ENCODE measurements around the gene PTCH2.

Gene PTCH2

GRCh38 chr1:44829506-44830384 lies 13.3 kb downstream of the PTCH2 start:
- peak in 1 of 2 experiments; percentile 64 for DNase-seq (ENCODE audit: low read depth in 1 of 2, low spot score in 1 of 2)
- H3K27me3 ChIP-seq (ENCODE audit: insufficient read depth, poor library complexity, severe bottlenecking), result no peaks in the 10 kb centered on the region
- no peak overlapping the region for H3K4me3 ChIP-seq (replicated peaks; ENCODE audit: insufficient read depth, low read length)
- TF ChIP-seq SPI1 (IDR thresholded peaks at IDR 0.05; ENCODE audit: borderline replicate concordance, low read depth), result no peak
- peak; percentile 30; the same call in 1 of the 2 replicates for TF ChIP-seq POLR2AphosphoS5 (IDR thresholded peaks at IDR 0.05; ENCODE audit: low read depth)
- no peak for TF ChIP-seq CTCF (IDR thresholded peaks at IDR 0.05; ENCODE audit: insufficient read depth, low read length)
- H3K27ac ChIP-seq (replicated peaks), result peak overlapping the region; percentile 76

- Histone ChIP-seq H3K27ac (replicated peaks) (peak overlapping the region; percentile 76), H3K27me3 (ENCODE audit: insufficient read depth, poor library complexity, severe bottlenecking) (no peaks in the 10 kb centered on the region), H3K4me3 (replicated peaks; ENCODE audit: insufficient read depth, low read length) (no peak overlapping the region)
- TF ChIP-seq REST (IDR thresholded peaks at IDR 0.05; ENCODE audit: insufficient replicate concordance, low read depth) (no peak), GABPA (IDR thresholded peaks at IDR 0.05; ENCODE audit: low read depth) (no peak), POLR2AphosphoS5 (IDR thresholded peaks at IDR 0.05; ENCODE audit: low read depth) (no peak), CTCF (IDR thresholded peaks at IDR 0.05; ENCODE audit: insufficient read depth, low read length) (no peak), SPI1 (IDR thresholded peaks at IDR 0.05; ENCODE audit: borderline replicate concordance, low read depth) (no peak)
- no peak for DNase-seq (ENCODE audit: low read depth in 1 of 2, low spot score in 1 of 2)
These were observed 14.1 kb downstream of the PTCH2 start for GRCh38 chr1:44828841-44829440.

GRCh38 chr1:44828003-44828651 lies 14.9 kb downstream of the PTCH2 start:
- DNase-seq (ENCODE audit: low read depth in 1 of 2, low spot score in 1 of 2), result no peak
- H3K4me3 ChIP-seq (replicated peaks; ENCODE audit: insufficient read depth, low read length), result no peak overlapping the region
- TF ChIP-seq POLR2AphosphoS5 (IDR thresholded peaks at IDR 0.05; ENCODE audit: low read depth), result no peak
- TF ChIP-seq CTCF (IDR thresholded peaks at IDR 0.05; ENCODE audit: insufficient read depth, low read length), result no peak
- no peak for TF ChIP-seq GABPA (IDR thresholded peaks at IDR 0.05; ENCODE audit: low read depth)
- TF ChIP-seq SPI1 (IDR thresholded peaks at IDR 0.05; ENCODE audit: borderline replicate concordance, low read depth), result no peak
- TF ChIP-seq REST (IDR thresholded peaks at IDR 0.05; ENCODE audit: insufficient replicate concordance, low read depth), result no peak

More at GRCh38 chr1:44828003-44828651, 14.9 kb downstream of the PTCH2 start:
- Histone ChIP-seq H3K27me3 (ENCODE audit: insufficient read depth, poor library complexity, severe bottlenecking) (no peaks in the 10 kb centered on the region), H3K27ac (replicated peaks) (no peak overlapping the region)

Data from HL-60 (cell line).